Tongue (tissue), 2 donors: Measurements from ENCODE around the gene BCKDK. TPM values are rescaled to one million over a fixed set of nuclear protein-coding genes. Genes with fewer than 3 reads are reported as not detected.

ENCODE experiments used
- DNase-seq: peaks from one replicate; pipeline ENCODE4 v3.0.0-alpha.2; 2015
- total RNA-seq: library from RNA; depleted of rRNA; stranded (reverse); fragments of >200 nt; gene quantifications from one replicate; pipeline ENCODE4 v1.2.3, GENCODE V29; 2014

The BCKDK gene
- total RNA-seq, 1 donor from 2014 or later, result 13.0 TPM

DNA sequence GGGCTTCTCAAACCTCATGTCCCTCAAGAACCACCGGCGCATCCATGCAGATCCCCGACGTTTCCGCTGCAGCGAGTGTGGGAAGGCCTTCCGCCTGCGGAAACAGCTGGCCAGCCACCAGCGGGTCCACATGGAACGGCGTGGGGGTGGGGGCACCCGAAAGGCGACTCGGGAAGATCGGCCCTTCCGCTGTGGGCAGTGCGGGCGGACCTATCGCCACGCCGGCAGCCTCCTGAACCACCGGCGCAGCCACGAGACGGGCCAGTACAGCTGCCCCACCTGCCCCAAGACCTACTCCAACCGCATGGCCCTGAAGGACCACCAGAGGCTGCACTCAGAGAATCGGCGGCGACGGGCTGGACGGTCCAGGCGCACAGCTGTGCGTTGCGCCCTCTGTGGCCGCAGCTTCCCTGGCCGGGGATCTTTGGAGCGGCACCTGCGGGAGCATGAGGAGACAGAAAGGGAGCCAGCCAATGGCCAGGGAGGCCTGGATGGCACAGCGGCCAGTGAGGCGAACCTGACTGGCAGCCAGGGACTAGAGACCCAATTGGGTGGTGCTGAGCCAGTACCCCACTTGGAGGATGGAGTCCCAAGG is 28.1 kb upstream of the BCKDK start:
- no peak for DNase-seq

DNA sequence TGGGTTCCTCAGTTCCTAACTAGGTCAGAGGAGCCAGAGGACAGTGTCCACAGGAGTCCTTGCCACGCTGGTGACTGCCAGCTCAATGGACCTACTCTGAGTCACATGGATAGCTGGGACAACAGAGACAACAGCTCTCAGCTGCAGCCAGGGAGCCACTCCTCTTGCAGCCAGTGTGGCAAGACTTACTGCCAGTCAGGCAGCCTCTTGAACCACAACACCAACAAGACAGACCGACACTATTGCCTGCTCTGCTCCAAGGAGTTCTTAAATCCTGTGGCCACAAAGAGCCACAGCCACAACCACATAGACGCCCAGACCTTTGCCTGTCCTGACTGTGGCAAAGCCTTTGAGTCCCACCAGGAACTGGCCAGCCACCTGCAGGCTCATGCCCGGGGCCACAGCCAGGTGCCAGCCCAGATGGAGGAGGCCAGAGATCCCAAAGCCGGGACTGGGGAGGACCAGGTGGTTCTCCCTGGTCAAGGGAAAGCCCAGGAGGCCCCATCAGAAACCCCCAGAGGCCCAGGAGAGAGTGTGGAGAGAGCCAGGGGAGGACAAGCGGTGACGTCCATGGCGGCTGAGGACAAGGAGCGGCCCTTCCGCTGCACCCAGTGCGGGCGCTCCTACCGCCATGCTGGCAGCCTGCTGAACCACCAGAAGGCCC is 27.3 kb upstream of the BCKDK start:
- no peak for DNase-seq

DNA sequence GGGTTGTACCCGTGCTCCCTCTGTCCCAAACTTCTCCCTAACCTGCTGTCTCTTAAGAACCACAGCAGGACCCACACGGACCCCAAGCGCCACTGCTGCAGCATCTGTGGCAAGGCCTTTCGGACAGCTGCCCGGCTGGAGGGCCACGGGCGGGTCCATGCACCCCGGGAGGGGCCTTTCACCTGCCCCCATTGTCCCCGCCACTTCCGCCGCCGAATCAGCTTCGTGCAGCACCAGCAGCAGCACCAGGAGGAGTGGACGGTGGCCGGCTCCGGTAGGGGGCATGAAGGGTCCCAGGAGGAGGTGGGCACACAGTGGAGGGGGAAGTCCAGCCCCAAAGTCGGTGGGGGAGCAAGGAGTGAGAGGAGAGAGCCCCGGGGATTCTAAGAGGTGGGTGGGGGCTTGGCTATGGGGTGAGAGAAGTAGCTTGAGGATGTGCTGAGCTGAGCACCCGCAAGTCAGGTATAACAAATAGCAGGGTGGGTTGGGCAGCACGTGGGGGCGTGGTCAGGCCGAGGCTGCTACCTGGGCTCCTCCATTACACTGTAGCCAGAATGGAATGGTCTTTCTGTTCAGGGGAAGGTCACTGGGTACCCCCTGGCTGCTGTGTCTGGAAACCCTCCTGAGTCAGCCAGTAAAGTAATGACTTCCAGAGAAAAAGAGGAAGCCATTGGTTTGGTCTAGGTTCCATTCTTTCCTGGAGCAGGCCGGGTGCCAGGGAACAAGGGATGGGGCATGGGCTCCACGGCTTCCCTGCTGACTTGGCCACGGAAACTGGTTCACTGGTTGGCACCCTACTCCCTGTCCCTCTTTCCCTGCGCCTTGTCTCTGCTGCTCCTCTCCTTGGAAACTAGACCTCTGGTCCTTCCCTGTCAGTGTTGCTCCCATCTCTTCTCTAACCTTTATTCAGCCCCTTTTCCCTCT is 26.5 kb upstream of the BCKDK start:
- DNase-seq, result no peak

DNA sequence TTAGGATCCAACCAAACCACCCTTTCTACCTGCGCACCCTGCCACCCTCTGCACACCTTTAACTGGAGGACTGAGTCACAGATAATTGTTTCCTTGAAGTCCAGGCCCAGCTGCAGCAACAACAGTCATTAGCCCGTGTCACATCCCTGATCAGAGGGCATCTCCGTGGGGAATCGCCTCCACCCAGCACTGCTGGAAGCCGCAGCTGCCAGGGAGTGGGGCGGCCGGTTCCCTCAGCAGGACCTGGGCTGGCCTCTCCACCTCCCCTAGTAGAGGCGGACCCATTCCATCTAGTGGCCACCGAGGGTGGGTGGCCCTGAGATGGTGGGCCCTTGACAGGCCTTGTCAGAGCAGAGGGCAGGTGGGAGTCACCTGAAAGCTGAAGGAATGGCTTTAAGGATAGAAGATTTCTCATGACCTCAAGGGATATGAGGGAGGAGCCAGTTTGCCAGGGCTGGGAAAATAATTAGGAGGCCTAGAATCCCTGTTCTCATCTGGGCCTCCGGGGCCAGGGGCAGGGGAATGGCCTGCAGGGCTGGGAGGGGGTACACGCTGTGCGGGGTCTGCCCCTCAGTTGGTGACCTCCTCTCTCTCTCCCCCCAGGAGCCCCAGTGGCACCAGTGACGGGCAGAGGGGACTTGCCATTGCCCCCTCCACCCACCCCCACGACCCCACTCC is 25.7 kb upstream of the BCKDK start:
- DNase-seq, result no peak

DNA sequence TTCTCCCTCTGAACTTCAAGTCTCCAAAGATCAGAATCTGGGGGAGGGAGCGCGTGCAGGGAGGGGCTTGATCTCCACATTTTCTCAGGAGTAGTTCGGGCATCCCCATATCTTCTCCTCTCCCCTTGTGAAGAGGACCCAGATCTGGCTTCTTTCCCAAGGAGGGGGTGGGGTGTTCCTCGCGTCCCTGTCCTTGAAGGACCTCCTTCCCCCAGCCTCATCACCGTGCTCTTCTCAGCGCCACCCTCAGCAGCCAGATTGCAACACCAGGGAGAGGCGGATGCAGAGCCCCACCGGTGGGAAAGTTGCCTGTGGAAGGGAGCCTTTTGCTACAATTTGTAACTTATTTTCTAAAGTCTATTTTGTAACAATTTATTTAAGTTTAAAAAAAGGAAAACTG is 25.1 kb upstream of the BCKDK start:
- DNase-seq, result no peak

DNA sequence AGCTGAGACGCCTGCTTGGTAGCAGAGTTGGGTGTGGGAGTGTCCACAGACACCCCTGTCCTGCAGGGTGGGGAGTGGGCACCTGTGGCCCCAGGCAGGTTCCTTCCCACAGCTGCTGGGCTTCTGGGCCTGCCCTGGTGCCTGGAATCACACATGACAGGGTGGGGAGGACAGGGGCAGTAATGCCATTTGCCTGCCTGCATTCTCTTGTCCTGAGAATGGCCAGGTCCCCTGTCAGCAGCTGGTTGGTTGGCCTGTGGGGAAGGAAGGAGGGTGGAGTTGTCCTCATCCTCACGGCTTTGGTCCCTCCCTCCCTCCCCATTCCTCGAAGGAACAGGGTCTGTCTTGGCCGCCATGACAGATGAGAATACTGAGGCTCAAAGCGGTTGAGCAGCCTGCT is 24.6 kb upstream of the BCKDK start:
- no peak for DNase-seq

DNA sequence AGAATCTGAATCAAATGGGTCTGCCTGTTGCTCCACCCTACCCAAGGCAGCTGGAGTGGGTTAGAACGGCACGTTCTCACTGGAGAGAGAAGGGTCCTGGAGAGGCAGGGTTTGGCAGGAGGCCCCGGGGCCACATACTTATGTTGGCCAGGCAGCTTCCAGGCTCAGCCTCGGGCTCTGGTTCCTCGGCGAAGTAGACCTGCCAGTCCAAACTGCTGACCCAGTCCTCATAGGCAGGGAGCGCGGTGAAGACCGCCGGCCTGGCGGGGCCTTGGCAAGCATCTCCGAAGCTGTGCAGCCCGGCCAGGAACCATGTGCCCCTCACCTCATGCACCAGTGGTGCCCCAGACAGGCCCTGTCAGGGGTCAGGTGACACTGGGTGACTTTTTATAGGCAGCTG is 24.2 kb upstream of the BCKDK start:
- no peak for DNase-seq

DNA sequence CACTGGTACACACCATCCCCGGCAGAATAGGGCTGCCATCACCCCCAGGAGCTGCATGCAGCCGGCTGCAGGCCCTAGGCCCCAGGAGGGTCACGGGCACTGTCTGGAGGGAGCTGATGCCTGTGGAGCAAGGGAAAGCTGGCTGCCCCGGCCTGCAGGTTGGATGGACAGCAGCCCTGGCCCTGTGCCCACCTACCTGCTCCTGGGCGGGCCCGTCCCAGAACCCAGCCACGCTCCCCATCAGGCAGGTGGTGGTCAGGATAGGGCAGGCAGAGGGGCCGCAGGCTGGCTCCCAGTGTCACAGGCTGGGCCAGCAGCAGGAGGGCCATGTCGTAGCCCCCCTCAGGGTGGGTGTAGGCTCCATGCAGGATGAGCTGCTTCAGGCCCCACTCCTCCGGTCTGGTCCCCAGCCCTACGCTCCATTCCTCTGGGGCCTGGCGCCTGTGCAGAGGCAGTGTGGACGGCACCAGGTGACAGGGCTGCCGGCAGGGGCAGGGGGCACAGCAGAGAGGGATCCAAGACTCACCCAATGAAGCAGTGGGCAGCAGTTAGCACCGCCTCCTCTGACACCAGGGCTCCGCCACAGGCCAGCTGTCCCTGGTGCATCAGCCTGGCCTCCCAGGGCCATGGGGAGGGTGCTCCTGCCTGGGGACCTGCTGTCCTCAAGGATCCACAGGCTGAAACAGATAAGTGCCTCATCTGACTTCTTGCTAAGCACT is 23.4 kb upstream of the BCKDK start:
- peak; percentile 70 for DNase-seq

DNA sequence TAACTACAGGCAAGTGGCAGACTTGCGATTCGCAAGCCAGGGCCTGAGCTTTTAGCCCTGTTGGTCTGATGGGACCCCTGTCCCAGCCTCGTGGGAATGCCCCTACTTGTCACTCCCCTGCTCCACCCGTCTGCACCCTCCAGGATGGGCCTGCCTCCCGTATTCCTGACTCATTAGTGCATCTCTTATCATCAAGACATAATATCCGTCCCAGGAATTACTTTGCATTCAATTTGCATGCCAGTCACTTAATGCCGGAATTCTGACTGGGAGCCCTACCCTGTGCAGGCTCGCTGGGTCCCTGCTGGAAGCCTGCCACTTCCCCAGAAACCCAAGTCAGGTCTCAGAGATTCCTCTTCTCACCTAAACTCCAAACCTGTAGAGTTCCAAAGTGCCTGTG is 22.8 kb upstream of the BCKDK start:
- no peak for DNase-seq

DNA sequence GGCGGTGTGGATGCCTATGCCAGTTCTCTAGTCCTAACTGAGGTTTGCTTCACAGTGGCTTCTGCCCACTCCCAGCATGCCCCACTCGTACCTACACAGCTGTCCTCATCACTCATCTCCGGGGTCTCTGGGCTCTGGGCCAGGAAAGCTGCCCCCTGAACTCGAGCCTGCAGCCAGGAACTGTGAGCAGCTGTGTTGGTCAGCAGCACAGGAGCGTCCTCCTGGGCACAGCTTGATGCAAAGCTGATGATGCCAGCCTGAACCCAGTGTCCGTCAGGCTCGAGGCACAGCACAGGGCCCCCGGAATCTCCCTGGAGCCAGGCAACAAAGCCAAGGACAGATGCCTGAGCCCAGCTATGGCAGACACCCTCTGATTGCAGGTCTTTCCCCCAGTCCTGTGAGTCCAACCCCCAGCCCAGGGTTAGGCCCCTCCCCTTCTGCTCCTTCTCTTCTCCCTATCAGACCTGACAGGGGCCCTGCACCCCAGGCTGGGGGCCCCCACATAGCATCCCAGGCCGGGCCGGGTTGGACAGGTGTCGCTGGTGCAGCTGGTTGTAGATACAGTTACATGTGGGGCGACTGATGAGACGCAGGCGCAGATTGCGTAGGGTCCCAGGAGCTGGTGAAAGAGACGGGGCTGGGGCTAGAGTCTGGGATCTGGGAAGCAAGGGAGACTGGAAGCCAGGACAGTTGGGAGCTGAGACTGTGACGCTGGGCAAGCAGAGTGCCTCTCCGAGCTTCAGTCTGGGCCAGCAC is 22.1 kb upstream of the BCKDK start:
- peak; percentile 95 for DNase-seq

DNA sequence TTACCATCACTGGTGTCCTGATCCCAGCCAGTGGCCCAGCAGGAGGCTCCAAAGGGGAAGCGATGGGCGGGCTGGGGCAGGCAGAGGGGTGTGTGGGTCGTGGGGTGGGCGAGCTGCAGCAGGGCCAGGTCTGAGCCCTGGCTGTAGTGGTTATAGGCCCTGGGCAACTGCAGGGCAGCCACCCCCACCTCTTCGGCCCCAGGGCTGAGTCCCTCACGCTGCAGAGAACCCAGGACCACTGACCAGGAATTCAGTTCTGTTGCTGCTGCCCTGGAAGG is 21.6 kb upstream of the BCKDK start:
- DNase-seq, result no peak

DNA sequence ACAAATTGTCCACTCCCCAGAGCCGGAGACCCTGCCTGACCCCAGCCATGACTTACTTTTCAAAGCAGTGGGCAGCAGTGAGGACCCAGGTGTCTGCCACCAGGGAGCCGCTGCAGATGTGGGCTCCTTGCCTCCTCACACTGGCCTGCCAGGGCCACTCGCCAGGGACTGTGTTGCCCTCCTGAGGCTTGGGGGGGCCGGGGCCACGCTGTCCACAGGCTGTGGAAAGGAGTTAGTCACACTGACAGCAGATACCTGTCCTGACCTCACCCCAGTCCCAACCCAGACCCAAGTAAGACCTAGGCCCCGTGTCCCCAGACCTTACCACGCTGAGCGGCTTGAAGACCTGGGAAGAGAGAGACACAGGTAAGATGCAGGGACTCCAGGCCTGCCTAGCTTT is 20.7 kb upstream of the BCKDK start:
- no peak for DNase-seq

DNA sequence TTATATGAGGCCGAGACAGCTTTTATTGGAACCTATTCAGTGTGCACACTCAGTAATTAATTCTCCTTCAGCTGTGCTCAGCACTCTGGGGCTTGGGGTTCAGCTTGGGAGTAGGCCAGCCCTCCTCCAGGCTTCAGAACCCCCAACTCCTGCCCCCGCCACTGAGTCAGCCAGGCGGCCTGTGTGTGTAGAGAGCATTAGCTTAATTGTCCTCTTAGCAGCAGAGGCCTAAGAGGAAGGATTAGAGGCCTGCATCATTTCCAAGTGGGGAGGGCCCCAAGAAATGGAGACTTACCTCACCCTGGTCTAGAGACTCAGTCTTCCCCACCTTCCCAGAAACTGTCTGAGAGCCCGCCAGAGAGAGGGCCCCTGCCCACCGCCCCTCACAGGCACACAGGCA is 20.2 kb upstream of the BCKDK start:
- no peak for DNase-seq

DNA sequence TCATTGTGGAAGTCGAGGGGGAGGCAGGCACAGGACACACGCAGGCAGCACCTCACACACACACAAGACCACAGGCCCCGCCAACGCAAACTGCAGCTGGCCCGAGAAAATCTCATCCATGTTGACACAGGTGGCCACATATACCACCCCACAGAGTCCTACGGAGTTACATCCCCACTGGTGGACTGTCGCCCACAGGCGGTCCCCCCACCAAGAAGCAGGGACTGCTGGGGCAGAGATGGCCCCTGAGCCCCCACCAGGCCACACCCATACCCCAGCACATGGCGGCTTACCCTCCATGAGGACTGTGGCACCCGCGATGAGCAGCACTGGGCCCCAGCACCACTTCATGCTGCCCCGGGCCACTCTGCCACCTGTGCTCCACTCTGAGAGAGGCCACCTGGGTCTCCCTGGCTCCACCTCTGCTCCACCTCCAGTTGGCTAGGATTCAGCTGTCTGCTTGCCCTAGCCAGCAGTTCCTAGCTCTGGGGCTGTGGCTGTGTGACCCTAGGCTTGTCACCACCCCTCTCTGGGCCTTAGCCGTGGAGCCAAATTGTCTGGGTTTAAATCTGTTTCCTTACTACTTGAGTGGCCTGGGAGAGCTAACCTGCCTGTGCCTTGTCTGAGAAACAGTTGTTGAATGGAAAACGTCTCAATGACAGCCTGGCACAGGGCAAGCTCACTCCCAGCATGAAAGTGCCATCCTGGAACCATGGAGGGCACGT is 19.6 kb upstream of the BCKDK start, which contains the start of gene PRSS53:
Gene PRSS53, minus strand, starts transcription at position 485 of the 725 bp plus-strand sequence. Its CDS starts 134 bp downstream, at position 351.
- DNase-seq, result no peak

DNA sequence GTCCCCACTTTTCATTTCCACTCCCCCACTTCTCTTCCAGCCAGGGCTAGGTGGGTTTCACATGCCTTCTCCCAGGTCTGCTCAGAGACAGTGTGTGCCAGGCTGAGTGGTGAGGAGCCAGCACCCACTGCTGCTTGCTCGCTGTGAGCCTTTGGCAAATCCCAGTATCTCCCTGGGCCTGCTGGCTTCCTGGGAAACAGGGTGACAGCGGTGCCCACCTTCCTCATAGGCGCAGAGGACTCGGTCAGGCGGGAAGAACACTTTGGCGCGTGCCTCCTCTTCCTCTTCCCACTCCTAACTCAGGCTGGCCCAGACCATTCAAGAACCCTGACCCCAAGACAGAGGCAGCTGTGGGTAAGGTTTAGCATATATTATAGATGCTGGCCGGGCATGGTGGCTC is 19.0 kb upstream of the BCKDK start:
- DNase-seq, result no peak

DNA sequence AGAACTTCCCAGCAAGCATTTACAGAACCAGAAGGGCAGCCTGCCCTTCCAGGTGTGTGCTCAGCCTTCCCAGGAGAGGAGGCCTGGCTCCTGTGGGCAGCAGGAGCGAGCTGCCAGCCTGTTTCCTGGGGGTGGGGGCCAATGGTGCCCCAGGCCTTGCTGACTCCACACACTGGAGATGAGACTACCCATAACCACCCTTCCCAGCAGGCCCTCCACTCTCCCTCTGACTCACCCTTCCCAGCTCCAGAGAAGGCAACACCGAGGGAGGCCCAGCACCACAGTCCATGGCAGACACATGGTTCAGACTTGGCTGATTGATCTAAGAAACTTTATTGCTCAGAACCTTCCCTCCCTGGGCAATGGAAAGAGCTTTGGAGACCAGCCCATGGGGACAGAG is 17.6 kb upstream of the BCKDK start:
- no peak for DNase-seq

DNA sequence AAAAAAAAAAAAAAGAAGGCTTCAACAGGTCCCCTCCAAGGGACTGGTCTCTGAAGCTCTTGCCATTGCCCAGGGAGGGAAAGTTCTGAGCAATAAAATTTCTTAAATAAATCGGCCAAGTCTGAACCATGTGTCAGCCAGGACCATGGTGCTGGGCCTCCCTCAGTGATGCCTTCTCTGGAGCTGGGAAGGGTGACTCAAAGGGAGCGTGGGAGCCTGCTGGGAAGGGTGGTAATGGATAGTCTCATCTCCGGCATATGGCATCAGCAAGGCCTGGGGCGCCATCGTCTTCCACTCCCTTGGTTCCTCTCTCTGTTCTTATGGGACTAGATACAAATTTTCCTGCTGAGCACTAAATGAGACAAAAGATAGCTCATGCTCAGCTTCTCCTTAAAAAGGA is 15.9 kb upstream of the BCKDK start:
- DNase-seq, result no peak

DNA sequence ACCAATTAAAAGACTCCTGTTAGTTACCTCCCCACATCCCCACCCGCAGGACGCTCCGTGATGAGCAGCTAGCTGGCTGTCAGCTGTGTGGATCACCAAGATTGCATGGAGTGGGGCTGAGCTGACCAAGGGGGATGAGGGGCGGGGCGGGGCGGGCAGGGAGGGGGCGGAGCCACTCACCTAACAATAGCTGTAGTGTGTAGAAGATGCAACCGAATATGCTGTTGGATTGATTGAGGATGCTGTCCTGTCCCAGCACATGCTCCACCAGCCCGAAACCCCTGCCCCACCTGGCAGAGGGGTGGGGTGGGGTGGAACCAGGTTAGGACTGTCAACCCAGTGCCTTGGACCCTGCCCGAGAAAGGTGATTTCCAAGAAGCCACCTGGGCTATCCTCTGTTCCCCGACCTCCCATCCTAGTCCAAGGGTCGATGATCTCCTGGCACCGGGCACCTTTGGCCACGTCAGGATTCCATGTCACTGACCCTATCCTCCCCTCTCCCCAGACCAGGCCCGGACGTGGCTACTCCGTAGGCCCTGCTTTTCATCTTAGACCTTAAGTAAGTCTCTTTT is 15.0 kb upstream of the BCKDK start:
- DNase-seq, result peak; percentile 53

DNA sequence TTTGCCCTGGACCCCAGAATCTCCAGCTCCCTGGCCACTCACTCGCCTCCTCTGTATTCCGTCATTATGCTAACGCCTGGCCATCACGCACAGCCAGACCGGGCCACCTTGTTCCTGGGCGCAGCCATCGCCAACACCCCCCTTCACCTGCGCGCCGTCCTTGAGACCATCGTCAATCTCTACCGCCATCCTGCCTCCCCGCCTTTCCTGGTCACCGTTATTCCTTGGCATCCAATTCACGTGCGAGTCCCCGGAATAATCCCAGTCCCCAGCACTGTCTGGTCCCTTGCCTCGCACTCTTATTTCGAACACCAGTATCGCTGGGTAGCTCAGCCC is 14.1 kb upstream of the BCKDK start:
- DNase-seq, result peak; percentile 29

DNA sequence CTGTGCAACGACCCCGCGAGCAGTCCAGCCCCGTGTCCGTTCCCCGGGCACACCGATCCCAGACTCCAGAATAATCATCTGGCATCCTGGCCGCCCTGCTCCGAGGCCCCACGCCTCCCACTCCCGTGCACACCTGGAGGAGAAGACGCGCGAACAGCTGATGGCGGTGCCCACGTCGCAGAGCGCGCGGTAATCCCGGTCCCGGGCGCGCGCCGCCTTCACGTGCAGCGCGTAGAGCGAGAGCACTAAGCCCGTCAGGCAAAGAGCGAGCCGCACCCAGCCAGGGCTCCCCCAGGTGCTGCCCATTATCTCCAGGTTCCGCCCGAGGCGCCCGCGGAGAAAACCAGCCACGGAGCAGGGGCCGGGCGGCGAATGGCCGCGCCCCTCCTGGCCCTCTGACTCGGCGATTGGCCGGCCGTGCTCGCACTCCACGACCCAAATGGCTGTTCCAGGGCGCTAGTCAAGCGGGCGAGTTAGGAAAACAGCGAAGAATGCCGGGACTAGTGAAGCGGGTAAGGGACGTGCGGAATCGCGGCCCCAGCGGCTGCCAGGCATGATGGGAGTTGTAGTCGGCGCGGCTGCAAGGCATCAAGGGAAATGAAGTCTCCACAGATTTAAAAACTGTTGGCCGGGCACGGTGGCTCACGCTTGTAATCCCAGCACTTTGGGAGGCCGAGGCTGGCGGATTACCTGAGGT is 13.6 kb upstream of the BCKDK start, which contains the start of gene VKORC1:
Gene VKORC1, minus strand, starts transcription at position 374 of the 697 bp plus-strand sequence. Its CDS starts 68 bp downstream, at position 306.
- peak; percentile 97 for DNase-seq
